B cell (primary cell): ENCODE results near the gene SFMBT2.

Experiments used
- EZH2 ChIP-seq: IDR thresholded peaks from 2 replicates; pipeline ENCODE4 v1.6.1; 2012; ENCODE audit warnings: borderline replicate concordance, low read depth, mild to moderate bottlenecking, moderate library complexity, low read length; ENCODE audit not compliant: insufficient read depth, poor library complexity, severe bottlenecking
- TF ChIP-seq, protein P1 (sequence below): fragments of 200-600 bp; IDR thresholded peaks from one replicate; pipeline ENCODE4 v1.8.0; 2022; ENCODE audit warnings: antibody characterized with exemption, mild to moderate bottlenecking

DNA sequence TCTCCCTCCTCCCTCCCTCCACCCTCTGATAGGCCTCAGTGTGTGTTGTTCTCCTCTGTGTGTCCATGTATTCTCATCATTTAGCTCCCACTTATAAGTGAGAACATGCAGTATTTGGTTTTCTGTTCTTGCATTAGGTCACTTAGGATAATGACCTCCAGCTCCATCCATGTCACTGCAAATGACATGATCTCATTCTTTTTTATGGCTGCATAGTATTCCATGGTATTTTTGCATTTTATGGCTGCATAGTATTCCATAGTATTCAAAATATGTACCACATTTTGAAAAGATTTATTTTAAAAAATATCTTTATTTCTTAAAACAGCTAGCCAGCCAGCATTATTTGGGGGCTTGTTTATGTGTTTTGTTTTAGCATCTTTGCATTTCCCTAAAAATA is 275.6 kb downstream of the SFMBT2 start:
- TF ChIP-seq, protein P1, sequence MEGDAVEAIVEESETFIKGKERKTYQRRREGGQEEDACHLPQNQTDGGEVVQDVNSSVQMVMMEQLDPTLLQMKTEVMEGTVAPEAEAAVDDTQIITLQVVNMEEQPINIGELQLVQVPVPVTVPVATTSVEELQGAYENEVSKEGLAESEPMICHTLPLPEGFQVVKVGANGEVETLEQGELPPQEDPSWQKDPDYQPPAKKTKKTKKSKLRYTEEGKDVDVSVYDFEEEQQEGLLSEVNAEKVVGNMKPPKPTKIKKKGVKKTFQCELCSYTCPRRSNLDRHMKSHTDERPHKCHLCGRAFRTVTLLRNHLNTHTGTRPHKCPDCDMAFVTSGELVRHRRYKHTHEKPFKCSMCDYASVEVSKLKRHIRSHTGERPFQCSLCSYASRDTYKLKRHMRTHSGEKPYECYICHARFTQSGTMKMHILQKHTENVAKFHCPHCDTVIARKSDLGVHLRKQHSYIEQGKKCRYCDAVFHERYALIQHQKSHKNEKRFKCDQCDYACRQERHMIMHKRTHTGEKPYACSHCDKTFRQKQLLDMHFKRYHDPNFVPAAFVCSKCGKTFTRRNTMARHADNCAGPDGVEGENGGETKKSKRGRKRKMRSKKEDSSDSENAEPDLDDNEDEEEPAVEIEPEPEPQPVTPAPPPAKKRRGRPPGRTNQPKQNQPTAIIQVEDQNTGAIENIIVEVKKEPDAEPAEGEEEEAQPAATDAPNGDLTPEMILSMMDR, result no peak
- no peak for TF ChIP-seq EZH2
